GM12878 (cell line): ENCODE results near the gene KCNH5. TPM values are rescaled to one million over a fixed set of nuclear protein-coding genes. Genes with fewer than 3 reads are reported as not detected.

ENCODE experiments used
- ATAC-seq: fragments of 200-7000 bp; cut with Tn5 transposase; 3 replicates; pipeline ENCODE4 v1.9.1; 2020; ENCODE audit warnings: mild to moderate bottlenecking, moderate library complexity
- BruUV-seq: library from RNA; stranded (reverse); fragments of 400-500 nt; replicated peaks from 2 replicates; lab custom pipeline; 2021; lab: Mats Ljungman, UMichigan
- CTCF ChIA-PET: fragments of 300-600 bp; sonication (Branson Sonifier 250); formaldehyde crosslinking; extraction: SDS; loops from one replicate; lab custom pipeline; 2021; ENCODE audit warnings: inconsistent platforms; lab: Yijun Ruan, JAX
- POLR2A ChIA-PET: fragments of 350-600 bp; formaldehyde crosslinking; extraction: SDS; loops from one replicate; lab custom pipeline; 2021; ENCODE audit warnings: inconsistent platforms; lab: Charles Lee
- RAD21 ChIA-PET: fragments of 300-600 bp; sonication (Branson Sonifier 250); formaldehyde crosslinking; loops from one replicate; lab custom pipeline; 2023; ENCODE audit warnings: antibody characterized with exemption; ENCODE audit not compliant: unreplicated experiment; lab: Charles Lee
- SMC1A ChIA-PET: fragments of 300-600 bp; sonication (Branson Sonifier 250); formaldehyde crosslinking; loops from one replicate; lab custom pipeline; 2023; ENCODE audit not compliant: unreplicated experiment, uncharacterized antibody; lab: Charles Lee
- DNase-seq: peaks from one replicate; pipeline ENCODE4 v3.0.0-alpha.2; 2011; ENCODE audit warnings: low read depth, low spot score
- FAIRE-seq: peaks from 3 replicates; lab custom pipeline; 2011; peaks lifted over from hg19 to GRCh38; lab: Jason Lieb, UNC
- H2AFZ ChIP-seq: 2 replicates; pipeline ENCODE4 v1.6.0; 2011; ENCODE audit warnings: low read depth, low read length, control low read depth; ENCODE audit not compliant: control insufficient read depth
- H3K27ac ChIP-seq: 2 replicates; pipeline ENCODE4 v1.5.1; 2011; ENCODE audit warnings: control low read depth; ENCODE audit not compliant: control insufficient read depth, insufficient read depth
- H3K27me3 ChIP-seq, 2 experiments: replicated peaks in 1 of 2; 2 replicates each; pipeline versions ENCODE4 v1.6.0 to v1.6.1; 2011; ENCODE audit warnings: low read length in 1 of 2; ENCODE audit not compliant: control insufficient read depth in 2 of 2, insufficient read depth in 2 of 2
- H3K36me3 ChIP-seq, 2 experiments: 2 replicates each; pipeline ENCODE4 v1.5.1; 2011; ENCODE audit warnings: low read length in 1 of 2; ENCODE audit not compliant: control insufficient read depth in 2 of 2, insufficient read depth in 2 of 2
- H3K4me1 ChIP-seq: 2 replicates; pipeline ENCODE4 v1.6.1; 2011; ENCODE audit warnings: mild to moderate bottlenecking, low read length, moderate library complexity, mixed read lengths; ENCODE audit not compliant: control insufficient read depth, insufficient read depth
- H3K4me2 ChIP-seq: 2 replicates; pipeline ENCODE4 v1.6.0; 2011; ENCODE audit warnings: control low read depth; ENCODE audit not compliant: control insufficient read depth, insufficient read depth
- H3K4me3 ChIP-seq: fragments of 200-600 bp; sonication (generic); 2 replicates; pipeline ENCODE4 v1.5.1; 2016
- H3K79me2 ChIP-seq: 2 replicates; pipeline ENCODE4 v1.6.0; 2011; ENCODE audit warnings: low read length; ENCODE audit not compliant: control insufficient read depth, insufficient read depth
- H3K9ac ChIP-seq: 2 replicates; pipeline ENCODE4 v1.8.0; 2011; ENCODE audit warnings: low read length, control low read depth, mixed read lengths; ENCODE audit not compliant: control insufficient read depth, insufficient read depth
- H3K9me3 ChIP-seq: replicated peaks from 3 replicates; pipeline ENCODE4 v1.5.1; 2011; ENCODE audit warnings: mild to moderate bottlenecking, low read length; ENCODE audit not compliant: control insufficient read depth, insufficient read depth
- H4K20me1 ChIP-seq: 2 replicates; pipeline ENCODE4 v1.6.0; 2011; ENCODE audit not compliant: control insufficient read depth, insufficient read depth
- E4F1 ChIP-seq: fragments of 450-650 bp; IDR thresholded peaks from 2 replicates; pipeline ENCODE4 v1.6.1; 2018; ENCODE audit warnings: borderline replicate concordance, mild to moderate bottlenecking; ENCODE audit not compliant: partially characterized antibody
- EGR1 ChIP-seq, 2 experiments: IDR thresholded peaks; 1 replicate in 1 of 2; 2 replicates in 1 of 2; pipeline ENCODE4 v1.6.1; 2011 to 2012; ENCODE audit warnings: low read depth in 2 of 2, low read length in 2 of 2, borderline replicate concordance in 1 of 2, mild to moderate bottlenecking in 1 of 2, moderate library complexity in 1 of 2
- ESRRA ChIP-seq: IDR thresholded peaks from 2 replicates; pipeline ENCODE4 v1.6.1; 2012; ENCODE audit warnings: mild to moderate bottlenecking, low read length, improper control_type of control experiment
- HDGF ChIP-seq: fragments of 450-650 bp; IDR thresholded peaks from 2 replicates; pipeline ENCODE4 v1.6.1; 2016; ENCODE audit warnings: antibody characterized with exemption
- IRF4 ChIP-seq: IDR thresholded peaks from 2 replicates; pipeline ENCODE4 v1.6.1; 2011; ENCODE audit warnings: low read depth, low read length
- JUND ChIP-seq: IDR thresholded peaks from 2 replicates; pipeline ENCODE4 v1.6.1; 2012; ENCODE audit warnings: low read depth, mild to moderate bottlenecking, low read length, improper control_type of control experiment, moderate library complexity
- KLF5 ChIP-seq: fragments of 450-650 bp; IDR thresholded peaks from 2 replicates; pipeline ENCODE4 v1.6.1; 2014; ENCODE audit warnings: mild to moderate bottlenecking; ENCODE audit not compliant: partially characterized antibody
- MXI1 ChIP-seq: fragments of 150-350 bp; IDR thresholded peaks from 2 replicates; pipeline ENCODE4 v1.6.1; 2011; ENCODE audit warnings: low read depth, mild to moderate bottlenecking, inconsistent platforms, low read length, improper control_type of control experiment
- MYC ChIP-seq: IDR thresholded peaks from 2 replicates; pipeline ENCODE4 v1.6.1; 2011; ENCODE audit warnings: mild to moderate bottlenecking, low read length, moderate library complexity, inconsistent platforms; ENCODE audit not compliant: insufficient read depth, insufficient replicate concordance, insufficient read length, severe bottlenecking
- NR2C1 ChIP-seq: fragments of 450-650 bp; IDR thresholded peaks from 2 replicates; pipeline ENCODE4 v1.6.1; 2017; ENCODE audit warnings: antibody characterized with exemption, mild to moderate bottlenecking, moderate library complexity
- PAX8 ChIP-seq: fragments of 450-650 bp; IDR thresholded peaks from 2 replicates; pipeline ENCODE4 v1.6.1; 2017; ENCODE audit warnings: mild to moderate bottlenecking, moderate library complexity
- PML ChIP-seq: IDR thresholded peaks from 2 replicates; pipeline ENCODE4 v1.6.1; 2012; ENCODE audit warnings: low read length, inconsistent platforms
- RBBP5 ChIP-seq: fragments of 200-600 bp; sonication (generic); conservative IDR thresholded peaks from 2 replicates; pipeline ENCODE4 v1.6.1; 2016
- RCOR1 ChIP-seq: conservative IDR thresholded peaks from 2 replicates; pipeline ENCODE4 v1.6.1; 2012; ENCODE audit warnings: low read depth, low read length, improper control_type of control experiment
- SREBF2 ChIP-seq: IDR thresholded peaks from 2 replicates; pipeline ENCODE4 v1.6.1; 2012; ENCODE audit warnings: mild to moderate bottlenecking, low read length
- TCF7 ChIP-seq: IDR thresholded peaks from 2 replicates; pipeline ENCODE4 v1.6.1; 2014; ENCODE audit warnings: antibody characterized with exemption, borderline replicate concordance
- YBX1 ChIP-seq: fragments of 450-650 bp; IDR thresholded peaks from 2 replicates; pipeline ENCODE4 v1.6.1; 2016; ENCODE audit warnings: antibody characterized with exemption
- ZNF24 ChIP-seq: fragments of 450-650 bp; IDR thresholded peaks from 2 replicates; pipeline ENCODE4 v1.6.1; 2017; ENCODE audit warnings: antibody characterized with exemption, mild to moderate bottlenecking
- ZNF384 ChIP-seq: IDR thresholded peaks from 2 replicates; pipeline ENCODE4 v1.6.1; 2012; ENCODE audit warnings: low read depth, mild to moderate bottlenecking, low read length, improper control_type of control experiment, borderline replicate concordance
- ZZZ3 ChIP-seq: IDR thresholded peaks from 2 replicates; pipeline ENCODE4 v1.6.1; 2011; ENCODE audit warnings: low read depth; ENCODE audit not compliant: control insufficient read depth, insufficient read length
- WGBS: methylation state at CpG from one replicate; pipeline ENCODE4 v1.1.6; 2016; ENCODE audit warnings: low lambda C conversion rate; ENCODE audit not compliant: insufficient replicate concordance, insufficient coverage; ENCODE audit errors: missing lambda C conversion rate; 5-methylcytosine and 5-hydroxymethylcytosine counted together
- in situ Hi-C: fragments of 300-500 bp; cut with MboI; formaldehyde crosslinking; loops from 9 replicates; pipeline ENCODE4 v1.14.3; 2018; ENCODE audit warnings: mixed read lengths
- intact Hi-C: fragments of 100-400 bp; cut with micrococcal nuclease; formaldehyde crosslinking; loops from one replicate; pipeline ENCODE4 v1.14.2; 2022; ENCODE audit not compliant: unreplicated experiment
- polyA plus RNA-seq, 11 experiments: library from polyadenylated mRNA; depleted of rRNA in 4 of 11; unstranded in 6 of 11; stranded (reverse) in 5 of 11; fragments of >200 nt; fragmentation: Nextera tagmentation in 4 of 11; fragmentation: Illumina TruSeq in 1 of 11; extraction: Ambion mirVana in 4 of 11; extraction: Trizol in 1 of 11; gene quantifications; 1 replicate in 1 of 11; 2 replicates in 10 of 11; pipeline versions ENCODE4 v1.2.1 to v1.2.3, GENCODE V29; 2011 to 2016; ENCODE audit warnings: inconsistent platforms in 2 of 11, missing spikeins in 2 of 11, low read depth in 1 of 11
- total RNA-seq, 4 experiments: library from RNA; depleted of rRNA in 3 of 4; stranded (reverse); fragments of >200 nt in 3 of 4; fragmentation: Illumina TruSeq in 1 of 4; extraction: Trizol in 1 of 4; gene quantifications; 2 replicates each; pipeline versions ENCODE4 v1.2.1 to v1.2.3, GENCODE V29; 2013 to 2021
- TF ChIP-seq, protein P1 (sequence below): IDR thresholded peaks from 2 replicates; pipeline ENCODE4 v1.6.1; 2011; ENCODE audit warnings: low read depth, low read length, improper control_type of control experiment, borderline replicate concordance

KCNH5 gene
- total and polyA plus RNA-seq, 10 of the 15 experiments (the other 5 are each of a cell fraction or from before 2014, with no cell fraction given) = under 0.01 to 0.04 (median 0.04) TPM; not detected in 7

- TF ChIP-seq TCF7 (no peak), PAX8 (no peak), KLF5 (no peak), MYC (no peak)
These were observed 357.4 kb downstream of the KCNH5 start (continued) for GRCh38 chr14:62687818-62688217.

DNA sequence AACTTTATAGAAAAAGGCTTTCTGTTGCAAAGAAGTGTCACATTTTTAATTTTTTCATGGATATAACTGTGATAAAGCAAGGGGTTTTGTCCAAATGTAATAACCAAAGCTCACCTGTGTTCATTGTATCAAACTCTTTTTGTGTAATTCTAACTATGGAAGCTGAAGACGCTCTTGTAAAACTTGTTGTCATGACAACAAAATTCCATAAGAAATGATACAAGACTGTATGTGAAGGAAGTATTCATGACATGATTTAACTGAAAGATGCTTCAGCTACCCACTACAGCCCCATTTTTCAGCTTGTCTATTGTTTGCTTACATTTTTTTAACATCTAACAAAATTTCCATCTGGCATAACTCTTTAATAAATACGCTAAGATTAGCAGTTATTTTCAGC, 360.9 kb downstream of the KCNH5 start:
- RAD21 ChIA-PET = no interaction called here

More for the DNA sequence above, 360.9 kb downstream of the KCNH5 start:
- SMC1A ChIA-PET = no interaction called here
- H3K27ac ChIP-seq = no peak overlapping the region
- no peaks in the 10 kb centered on the region for H3K4me1 ChIP-seq
- intact Hi-C loops (no loop called here), in situ Hi-C loops (no loop called here)
- no peaks in the 10 kb centered on the region for H4K20me1 ChIP-seq
- no peaks in the 10 kb centered on the region for H3K79me2 ChIP-seq
- CTCF ChIA-PET = no interaction called here
- ATAC-seq = no peak
- no TSS peak for BruUV-seq
- TF ChIP-seq JUND = no peak
- no peak for TF ChIP-seq NR2C1
- TF ChIP-seq HDGF = no peak
- TF ChIP-seq, protein P1, sequence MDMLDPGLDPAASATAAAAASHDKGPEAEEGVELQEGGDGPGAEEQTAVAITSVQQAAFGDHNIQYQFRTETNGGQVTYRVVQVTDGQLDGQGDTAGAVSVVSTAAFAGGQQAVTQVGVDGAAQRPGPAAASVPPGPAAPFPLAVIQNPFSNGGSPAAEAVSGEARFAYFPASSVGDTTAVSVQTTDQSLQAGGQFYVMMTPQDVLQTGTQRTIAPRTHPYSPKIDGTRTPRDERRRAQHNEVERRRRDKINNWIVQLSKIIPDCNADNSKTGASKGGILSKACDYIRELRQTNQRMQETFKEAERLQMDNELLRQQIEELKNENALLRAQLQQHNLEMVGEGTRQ = no peak
- TF ChIP-seq PML = no peak
- TF ChIP-seq IRF4 = no peak
- no peak for TF ChIP-seq ZZZ3
- TF ChIP-seq E4F1 = no peak
- TF ChIP-seq ZNF384 = no peak
- TF ChIP-seq MXI1 = no peak
- TF ChIP-seq SREBF2 = no peak
- no peak for TF ChIP-seq EGR1 (IDR thresholded peaks at IDR 0.05; ENCODE audit: borderline replicate concordance in 1 of 2, low read depth in 2 of 2, low read length in 2 of 2)
- no peak for TF ChIP-seq RCOR1
- TF ChIP-seq ESRRA = no peak
- TF ChIP-seq ZNF24 = no peak
- no peak for TF ChIP-seq YBX1
- TF ChIP-seq RBBP5 = no peak
- no peaks in the 10 kb centered on the region for H3K27me3 ChIP-seq
- no peak overlapping the region for H3K4me2 ChIP-seq
- WGBS = 34% methylated on average over 2 of the region's 2 CpGs
- H2AFZ ChIP-seq = no peak overlapping the region
- no peaks in the 10 kb centered on the region for H3K9me3 ChIP-seq
- no peak for DNase-seq
- no peak for FAIRE-seq
- no peaks in the 10 kb centered on the region for H3K36me3 ChIP-seq
- POLR2A ChIA-PET = no interaction called here
- no peak overlapping the region for H3K9ac ChIP-seq
- H3K4me3 ChIP-seq = no peak overlapping the region
